Activated T-cell treated with anti-CD3 and anti-CD28 coated beads, Interleukin-2, amount 50 U/mL, for 72 hours (primary cell): Measurements from ENCODE around the gene FPR1. TPM values are rescaled to one million over a fixed set of nuclear protein-coding genes. Genes with fewer than 3 reads are reported as not detected.

Source experiments
- total RNA-seq, 2 donors: library from RNA; stranded (reverse); gene quantifications; one replicate each; pipeline ENCODE4 v1.2.3, GENCODE V29; 2022

The FPR1 gene
- total RNA-seq, 2 donors from 2014 or later, result not detected

Other genes starting within 250 kb of the FPR1 start
- gene SIGLEC6, start 220.2 kb downstream of the FPR1 start, total RNA-seq, result not detected
- gene ZNF175, start 180.6 kb downstream of the FPR1 start, total RNA-seq, result 10 to 100 TPM; 11.1 to 13.3 TPM
- not detected for gene SIGLEC5, start 121.5 kb downstream of the FPR1 start, total RNA-seq
- gene SIGLEC14, start 105.1 kb downstream of the FPR1 start, total RNA-seq, result under 1 TPM in 1 of 2 donors, not detected in 1; 0.38 TPM
- gene SPACA6, start 58.5 kb downstream of the FPR1 start, total RNA-seq, result 1 to 10 TPM; 3.6 to 7.5 TPM
- gene HAS1, start 27.9 kb downstream of the FPR1 start, total RNA-seq, result not detected
- not detected for gene FPR2, start 9.3 kb upstream of the FPR1 start, total RNA-seq
- not detected for gene FPR3, start 43.3 kb upstream of the FPR1 start, total RNA-seq
- gene ZNF577, start 136.1 kb upstream of the FPR1 start, total RNA-seq, result 10 to 100 TPM in 1 of 2 donors, 1 to 10 TPM in 1; 9.4 to 11.0 TPM
- gene ZNF649, start 153.1 kb upstream of the FPR1 start, total RNA-seq, result 10 to 100 TPM; 11.0 to 17.8 TPM
- 1 to 10 TPM; 4.2 to 4.3 TPM for gene ZNF613, start 175.6 kb upstream of the FPR1 start, total RNA-seq
- 10 to 100 TPM; 10.9 to 15.6 TPM for gene ZNF350, start 235.0 kb upstream of the FPR1 start, total RNA-seq